T-helper 2 cell treated with Interferon-gamma antibody and Interleukin-4, amounts not matched to agents 5 μg/mL and 100 μg/mL, for 36 hours (primary cell): ENCODE results near the gene DPH1.

Experiments
- DNase-seq: peaks from one replicate; pipeline ENCODE4 v3.0.0; 2021; ENCODE audit warnings: low spot score
- H3K27ac Mint-ChIP-seq: one replicate; pipeline ENCODE4 v1.8.0; 2021; ENCODE audit warnings: mild to moderate bottlenecking, mixed read lengths
- H3K27me3 Mint-ChIP-seq: one replicate; pipeline ENCODE4 v1.8.0; 2021; ENCODE audit warnings: low read depth, mixed read lengths
- H3K36me3 Mint-ChIP-seq: one replicate; pipeline ENCODE4 v1.8.0; 2021; ENCODE audit warnings: low read depth, mixed read lengths
- H3K4me1 Mint-ChIP-seq: one replicate; pipeline ENCODE4 v1.8.0; 2021; ENCODE audit warnings: low read depth, mixed read lengths
- H3K4me3 Mint-ChIP-seq: one replicate; pipeline ENCODE4 v1.8.0; 2022; ENCODE audit warnings: mild to moderate bottlenecking, moderate library complexity, mixed read lengths
- H3K9me3 Mint-ChIP-seq: one replicate; pipeline ENCODE4 v1.8.0; 2021; ENCODE audit warnings: mixed read lengths

DPH1 gene

DNA sequence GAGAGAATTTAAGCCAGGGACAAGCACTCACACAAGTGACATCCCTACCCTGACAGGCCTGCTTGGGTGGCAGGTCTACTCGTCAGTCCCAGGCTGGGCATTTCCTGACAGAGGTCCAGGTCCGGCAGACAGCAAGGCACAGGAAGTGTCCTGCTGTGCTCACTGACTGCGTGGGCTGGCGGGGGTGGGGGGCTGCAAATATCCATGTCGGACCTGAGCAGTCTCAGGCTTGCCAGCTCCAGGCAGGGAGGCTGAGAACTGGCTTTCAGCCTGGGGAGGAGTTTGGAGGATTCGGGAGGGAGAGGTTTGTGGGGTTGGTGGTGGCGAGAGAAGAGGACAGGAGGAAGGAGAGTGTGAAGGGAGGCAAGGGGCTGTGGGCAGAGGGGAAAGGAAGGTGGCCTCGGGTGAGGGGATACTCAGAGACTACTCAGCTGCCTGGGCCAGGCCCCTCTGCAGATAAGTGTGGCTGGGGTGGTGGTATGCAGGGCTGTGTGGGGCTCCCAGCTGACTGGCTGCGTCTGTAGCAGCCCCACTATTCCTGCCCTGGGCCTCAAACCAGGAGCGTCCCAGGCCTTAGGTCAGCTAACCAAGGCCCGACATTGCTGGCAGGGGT lies 32.7 kb downstream of the DPH1 start:
- Mint-ChIP-seq H3K9me3 (no peaks in the 10 kb centered on the region), H3K36me3 (peaks cover 59% of the 10 kb centered on the region), H3K4me1 (peaks cover 57% of the 10 kb centered on the region), H3K27me3 (no peaks in the 10 kb centered on the region), H3K4me3 (no peak overlapping the region), H3K27ac (peak overlapping the region; percentile 70)
- DNase-seq, result no peak

DNA sequence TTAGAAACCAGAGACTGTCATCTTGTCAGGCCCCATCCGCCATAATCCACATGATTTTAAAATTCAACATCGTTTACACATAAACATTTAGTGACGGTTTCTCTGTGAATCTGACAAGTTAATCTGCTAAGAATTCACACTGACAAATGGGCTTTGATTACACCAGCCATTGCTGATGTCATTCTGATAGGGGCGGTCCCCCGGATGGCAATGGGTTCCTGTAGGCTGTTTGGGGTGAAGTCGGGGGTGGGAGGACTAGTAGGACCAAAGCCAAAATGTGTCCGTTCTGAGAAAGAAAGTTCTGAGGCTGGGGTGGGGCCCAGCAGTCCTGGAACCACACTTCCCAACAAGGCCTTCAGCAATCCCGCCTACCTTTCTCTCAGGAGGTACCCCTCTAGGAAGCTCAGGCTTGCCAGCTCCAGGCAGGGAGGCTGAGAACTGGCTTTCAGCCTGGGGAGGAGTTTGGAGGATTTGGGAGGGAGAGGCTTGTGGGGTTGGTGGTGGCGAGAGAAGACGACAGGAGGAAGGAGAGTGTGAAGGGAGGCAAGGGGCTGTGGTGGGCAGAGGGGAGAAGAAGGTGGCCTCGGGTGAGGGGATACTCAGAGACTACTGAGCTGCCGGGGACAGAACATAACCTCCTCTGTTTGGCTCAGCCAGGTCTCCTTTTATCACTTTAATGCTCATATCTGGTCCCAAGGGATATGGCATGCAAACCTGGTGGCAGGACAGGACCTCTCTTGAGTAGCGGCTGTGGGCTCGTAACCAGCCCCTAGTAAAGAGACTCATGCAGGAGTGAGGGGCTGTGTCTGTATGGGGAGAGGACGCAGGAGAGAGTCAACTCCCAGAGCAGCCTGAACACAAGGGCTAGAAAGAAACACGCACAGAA lies 33.6 kb downstream of the DPH1 start:
- H3K27me3 Mint-ChIP-seq, result no peaks in the 10 kb centered on the region
- no peak for DNase-seq
- H3K27ac Mint-ChIP-seq, result peak overlapping the region; percentile 81
- no peaks in the 10 kb centered on the region for H3K9me3 Mint-ChIP-seq
- H3K4me3 Mint-ChIP-seq, result no peak overlapping the region
- H3K36me3 Mint-ChIP-seq, result peaks cover 58% of the 10 kb centered on the region
- peaks cover 63% of the 10 kb centered on the region for H3K4me1 Mint-ChIP-seq

DNA sequence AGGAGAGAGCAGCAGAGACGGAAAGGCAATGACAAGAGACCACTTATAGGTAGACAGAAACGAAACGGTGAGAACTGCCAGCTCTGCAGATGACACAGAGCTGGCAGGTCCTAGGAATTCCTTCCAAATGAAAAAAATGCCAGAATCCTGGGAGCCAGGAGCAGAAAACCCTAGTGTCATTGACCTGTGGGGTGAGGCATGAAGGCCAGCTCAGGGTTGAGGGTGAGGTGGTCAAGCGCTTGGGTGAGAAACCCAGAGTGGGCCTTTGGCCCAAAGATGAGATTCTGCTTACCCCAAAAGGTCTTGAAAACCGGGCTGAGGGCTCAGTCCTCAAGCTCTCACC lies 34.2 kb downstream of the DPH1 start:
- no peak overlapping the region for H3K4me3 Mint-ChIP-seq
- peak overlapping the region; percentile 84 for H3K27ac Mint-ChIP-seq

DNA sequence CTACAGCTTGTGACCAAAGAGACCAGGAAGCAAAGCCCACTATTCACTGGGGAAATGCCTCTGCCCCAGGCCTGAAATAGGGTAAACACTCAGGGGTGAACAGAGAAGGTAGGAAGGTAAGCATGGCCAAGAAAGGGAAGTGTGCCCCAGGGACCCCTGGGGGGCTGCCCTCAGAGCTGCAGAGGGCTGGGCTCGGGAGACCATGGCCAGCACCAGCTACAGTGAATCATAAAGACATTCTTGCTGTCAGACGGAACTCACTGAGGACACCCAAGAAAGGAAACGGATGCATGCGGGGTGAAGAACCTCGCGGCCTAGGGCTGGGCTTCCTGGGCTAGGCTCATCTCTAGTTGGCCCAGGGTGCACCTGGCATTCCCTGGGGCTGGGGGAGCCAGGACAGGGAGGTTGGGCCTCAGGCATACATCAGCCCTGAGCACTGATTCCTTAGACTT lies 34.6 kb downstream of the DPH1 start:
- DNase-seq, result no peak
- no peak overlapping the region for H3K4me3 Mint-ChIP-seq
- H3K27me3 Mint-ChIP-seq, result no peaks in the 10 kb centered on the region
- H3K36me3 Mint-ChIP-seq, result peaks cover 59% of the 10 kb centered on the region
- H3K9me3 Mint-ChIP-seq, result no peaks in the 10 kb centered on the region
- peaks cover 71% of the 10 kb centered on the region for H3K4me1 Mint-ChIP-seq
- peak overlapping the region; percentile 84 for H3K27ac Mint-ChIP-seq

More for the DNA sequence above, 34.2 kb downstream of the DPH1 start:
- no peak for DNase-seq
- H3K27me3 Mint-ChIP-seq, result no peaks in the 10 kb centered on the region
- no peaks in the 10 kb centered on the region for H3K9me3 Mint-ChIP-seq
- H3K4me1 Mint-ChIP-seq, result peaks cover 69% of the 10 kb centered on the region
- H3K36me3 Mint-ChIP-seq, result peaks cover 62% of the 10 kb centered on the region

DNA sequence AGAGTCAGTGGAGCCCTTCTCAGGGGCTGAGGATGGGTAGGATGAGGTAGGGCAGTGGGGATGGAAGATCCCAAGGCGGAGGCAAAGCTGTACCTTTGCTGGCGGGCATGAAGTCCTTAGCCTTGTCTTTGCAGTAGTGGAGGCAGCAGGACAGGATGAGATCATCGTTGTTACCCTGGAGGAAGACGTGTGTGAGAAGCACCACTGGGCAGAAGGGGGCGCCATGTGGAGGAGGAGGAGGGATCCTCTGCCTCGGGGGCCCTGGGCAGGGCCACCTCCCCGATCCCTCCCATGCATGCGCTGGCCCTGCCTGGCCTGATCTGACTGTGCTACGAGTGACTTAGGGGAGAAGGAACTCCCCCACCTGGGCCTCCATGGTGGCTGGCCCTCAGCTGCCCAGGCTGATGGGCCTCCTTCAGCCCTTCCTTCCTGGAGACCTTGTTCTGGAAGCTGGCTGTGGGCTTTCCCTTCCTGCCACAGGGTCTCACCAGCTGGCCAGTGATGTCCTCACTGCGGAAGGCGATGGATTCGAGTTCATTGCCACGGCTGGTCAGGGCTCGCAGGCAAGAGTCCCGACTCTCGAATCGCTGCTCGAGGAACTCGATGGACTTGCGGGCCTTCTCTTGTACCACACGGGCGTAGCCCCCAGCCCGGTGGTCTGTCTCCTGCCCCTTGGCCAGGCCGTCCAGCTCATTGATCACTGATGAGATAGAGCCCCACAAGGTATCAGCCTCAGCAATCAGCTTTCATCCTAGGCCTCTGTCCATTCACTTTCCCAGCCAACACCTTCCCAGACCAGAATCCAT lies 35.2 kb downstream of the DPH1 start:
- H3K27me3 Mint-ChIP-seq, result no peaks in the 10 kb centered on the region
- DNase-seq, result peak; percentile 71
- no peak overlapping the region for H3K4me3 Mint-ChIP-seq
- H3K4me1 Mint-ChIP-seq, result peaks cover 74% of the 10 kb centered on the region
- H3K27ac Mint-ChIP-seq, result peak overlapping the region; percentile 84
- peaks cover 55% of the 10 kb centered on the region for H3K36me3 Mint-ChIP-seq
- H3K9me3 Mint-ChIP-seq, result no peaks in the 10 kb centered on the region

DNA sequence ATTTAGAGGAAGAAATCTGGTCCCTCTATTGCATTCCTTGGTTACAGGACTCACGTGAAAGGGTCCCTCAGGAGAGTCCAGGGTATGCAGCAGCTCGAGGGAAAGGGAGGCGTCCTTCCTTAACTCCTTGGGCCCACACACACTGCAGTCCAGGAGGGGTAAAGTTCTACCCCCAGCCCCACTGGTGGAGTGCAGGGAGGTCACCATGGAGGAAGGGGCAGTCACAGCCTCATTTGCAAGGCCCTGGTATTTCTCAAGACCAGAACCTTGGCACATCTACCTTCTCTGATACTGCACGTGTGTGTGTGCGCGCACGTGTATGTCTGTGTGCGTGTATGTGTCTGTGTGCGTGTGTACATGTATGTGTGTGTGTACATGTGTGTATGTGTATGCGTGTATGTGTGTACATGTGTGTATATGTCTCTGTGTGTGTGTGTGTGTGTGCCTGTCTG lies 36.0 kb downstream of the DPH1 start:
- Mint-ChIP-seq H3K27ac (peak overlapping the region; percentile 47), H3K9me3 (no peaks in the 10 kb centered on the region), H3K36me3 (peaks cover 53% of the 10 kb centered on the region), H3K4me3 (no peak overlapping the region), H3K27me3 (no peaks in the 10 kb centered on the region), H3K4me1 (peaks cover 74% of the 10 kb centered on the region)
- DNase-seq, result no peak

DNA sequence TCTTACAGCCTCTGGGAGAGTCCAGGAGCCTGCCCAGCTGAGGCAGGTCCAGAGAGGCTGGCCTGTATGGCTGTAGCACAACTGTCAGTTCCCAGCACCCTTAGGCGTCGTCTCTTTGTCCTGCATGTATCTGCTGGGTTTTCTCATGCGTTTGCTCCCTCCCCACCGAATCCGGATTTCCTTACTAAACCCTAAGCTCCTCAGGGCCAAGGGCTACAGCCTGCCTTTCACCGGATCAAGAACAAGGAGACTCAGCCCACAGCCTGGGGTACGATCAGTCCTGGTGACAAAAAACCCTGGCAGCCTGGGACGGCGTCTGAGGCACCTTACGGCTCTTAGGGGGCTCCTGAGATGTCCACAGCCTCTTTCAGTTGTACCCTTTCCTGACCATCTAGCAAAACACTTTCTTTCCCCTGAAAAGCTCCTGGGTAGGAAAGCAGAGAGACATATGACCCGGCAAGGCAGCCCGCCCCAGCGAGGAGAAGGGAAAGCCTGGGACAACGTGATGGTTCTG lies 37.2 kb downstream of the DPH1 start:
- Mint-ChIP-seq H3K27ac (peak overlapping the region; percentile 58), H3K36me3 (peaks cover 53% of the 10 kb centered on the region), H3K27me3 (no peaks in the 10 kb centered on the region), H3K4me3 (peak overlapping the region; percentile 14), H3K4me1 (peaks cover 80% of the 10 kb centered on the region), H3K9me3 (no peaks in the 10 kb centered on the region)
- DNase-seq, result no peak

DNA sequence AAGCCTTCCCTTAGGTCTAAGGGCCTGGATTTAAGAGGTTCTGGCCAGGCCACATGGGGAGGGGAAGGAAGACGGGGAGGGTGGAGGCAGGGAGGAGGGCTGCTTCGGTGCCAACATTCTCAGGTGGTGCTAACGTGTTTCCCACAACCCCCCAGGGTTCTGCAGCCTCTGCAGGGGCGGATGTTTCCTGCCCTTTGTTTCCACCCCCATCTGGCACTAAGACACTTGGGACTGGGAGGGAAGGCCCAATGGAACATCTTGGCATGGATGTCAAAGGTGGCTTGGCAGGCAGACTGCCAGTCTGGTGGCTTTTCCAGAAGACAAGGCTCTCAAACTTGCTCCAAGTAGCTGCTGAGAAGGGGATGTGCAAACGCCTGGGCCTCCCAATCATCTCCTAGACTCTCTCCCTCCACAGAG lies 37.7 kb downstream of the DPH1 start:
- DNase-seq, result no peak
- peaks cover 53% of the 10 kb centered on the region for H3K36me3 Mint-ChIP-seq

DNA sequence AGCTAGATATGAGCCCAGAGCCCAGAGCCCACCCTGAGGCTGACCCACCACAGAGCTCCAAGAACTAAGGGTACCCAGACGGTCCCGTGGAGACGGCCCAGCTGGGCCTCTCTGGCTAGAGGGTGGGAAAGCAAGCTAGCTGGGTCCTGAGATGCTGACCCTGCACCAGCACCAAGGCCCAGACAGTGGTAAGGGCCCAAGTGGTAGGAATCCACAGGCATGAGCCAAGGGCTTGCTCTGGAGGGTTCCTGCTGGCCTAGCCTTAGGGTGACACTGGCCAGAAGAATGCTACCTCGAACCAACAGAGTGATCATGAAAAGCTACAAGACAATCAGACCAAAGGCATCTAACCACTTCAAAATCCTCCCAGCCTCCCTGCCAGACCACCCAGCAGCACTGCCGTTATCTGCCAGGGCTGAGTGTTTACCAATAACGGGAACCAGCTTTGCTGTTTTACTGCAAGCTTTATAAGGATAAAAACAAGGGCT lies 38.1 kb downstream of the DPH1 start:
- Mint-ChIP-seq H3K27me3 (no peaks in the 10 kb centered on the region), H3K27ac (peak overlapping the region; percentile 97), H3K36me3 (peaks cover 50% of the 10 kb centered on the region), H3K9me3 (no peaks in the 10 kb centered on the region), H3K4me3 (peak overlapping the region; percentile 48), H3K4me1 (peaks cover 81% of the 10 kb centered on the region)
- DNase-seq, result no peak

More for the DNA sequence above, 37.7 kb downstream of the DPH1 start:
- Mint-ChIP-seq H3K9me3 (no peaks in the 10 kb centered on the region), H3K4me3 (peak overlapping the region; percentile 48), H3K4me1 (peaks cover 80% of the 10 kb centered on the region), H3K27ac (peak overlapping the region; percentile 97), H3K27me3 (no peaks in the 10 kb centered on the region)

DNA sequence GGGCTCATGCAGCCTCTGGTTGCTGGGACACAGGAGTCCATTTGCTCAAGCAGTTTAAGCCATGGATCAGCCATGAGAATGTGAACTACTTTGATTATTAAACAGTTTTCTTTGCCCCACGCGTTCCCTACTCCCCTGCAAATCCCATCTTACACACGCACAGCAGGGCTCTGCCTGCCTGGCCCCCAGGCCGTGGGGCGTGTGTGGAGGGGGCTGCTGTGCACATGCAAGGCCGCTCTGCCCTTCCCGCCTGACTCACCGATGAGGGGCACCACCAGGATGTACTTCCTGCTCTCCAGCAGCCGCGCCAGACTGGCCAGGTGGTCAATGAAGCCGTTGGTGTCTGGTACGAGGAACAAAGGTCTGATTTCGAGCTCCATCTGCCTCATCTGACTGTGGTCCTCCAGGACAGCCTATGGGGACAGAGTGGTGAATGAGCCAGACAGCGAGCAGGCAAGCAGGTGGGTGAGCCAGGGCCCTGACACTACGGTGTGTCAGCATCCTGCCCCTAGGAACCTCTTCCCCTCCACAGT lies 38.6 kb downstream of the DPH1 start:
- peaks cover 77% of the 10 kb centered on the region for H3K4me1 Mint-ChIP-seq
- peak overlapping the region; percentile 67 for H3K4me3 Mint-ChIP-seq
- H3K27ac Mint-ChIP-seq, result peak overlapping the region; percentile 97
- no peaks in the 10 kb centered on the region for H3K9me3 Mint-ChIP-seq
- H3K27me3 Mint-ChIP-seq, result no peaks in the 10 kb centered on the region
- peaks cover 48% of the 10 kb centered on the region for H3K36me3 Mint-ChIP-seq
- DNase-seq, result peak; percentile 44

DNA sequence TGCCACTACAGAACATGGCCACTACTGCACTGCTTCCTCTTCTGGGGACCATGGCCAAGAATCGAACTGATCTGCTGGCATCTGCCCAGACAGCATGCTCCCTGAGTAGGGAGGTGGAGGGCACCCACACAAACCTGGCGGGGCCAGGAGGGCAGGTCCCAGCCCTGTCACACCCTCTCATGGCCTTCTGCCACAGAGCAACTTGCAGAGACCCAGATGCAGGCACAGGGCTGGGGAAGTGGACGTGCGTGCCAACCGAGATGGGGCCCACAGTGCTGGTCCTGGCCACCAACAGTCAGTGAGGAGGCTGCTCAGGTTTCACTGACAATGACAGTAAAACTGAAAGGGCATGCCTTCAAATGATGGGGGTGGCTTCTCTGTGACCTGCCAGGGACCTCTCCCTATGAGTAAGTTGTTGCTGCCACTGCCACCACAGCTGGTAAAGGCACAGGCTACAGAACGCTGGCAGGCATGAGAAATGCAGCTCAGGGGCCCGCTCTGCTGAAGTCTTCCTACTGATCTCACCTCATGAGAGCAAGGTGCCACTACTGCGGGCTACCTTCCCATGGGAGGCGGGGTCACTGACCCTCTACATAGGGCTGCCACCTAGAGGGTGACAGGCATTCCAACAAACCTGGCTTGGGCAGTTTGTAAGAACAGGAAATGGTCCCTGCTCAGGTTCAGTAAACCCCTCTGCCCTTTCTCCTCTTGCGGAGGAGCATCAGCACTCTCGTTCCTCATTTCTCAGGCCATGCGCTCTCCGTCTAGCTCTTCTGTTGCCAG lies 40.5 kb downstream of the DPH1 start:
- peak overlapping the region; percentile 74 for H3K4me3 Mint-ChIP-seq
- H3K27ac Mint-ChIP-seq, result peak overlapping the region; percentile 97
- DNase-seq, result peak; percentile 89
- H3K36me3 Mint-ChIP-seq, result peaks cover 43% of the 10 kb centered on the region
- H3K27me3 Mint-ChIP-seq, result no peaks in the 10 kb centered on the region
- H3K4me1 Mint-ChIP-seq, result peaks cover 75% of the 10 kb centered on the region
- no peaks in the 10 kb centered on the region for H3K9me3 Mint-ChIP-seq

DNA sequence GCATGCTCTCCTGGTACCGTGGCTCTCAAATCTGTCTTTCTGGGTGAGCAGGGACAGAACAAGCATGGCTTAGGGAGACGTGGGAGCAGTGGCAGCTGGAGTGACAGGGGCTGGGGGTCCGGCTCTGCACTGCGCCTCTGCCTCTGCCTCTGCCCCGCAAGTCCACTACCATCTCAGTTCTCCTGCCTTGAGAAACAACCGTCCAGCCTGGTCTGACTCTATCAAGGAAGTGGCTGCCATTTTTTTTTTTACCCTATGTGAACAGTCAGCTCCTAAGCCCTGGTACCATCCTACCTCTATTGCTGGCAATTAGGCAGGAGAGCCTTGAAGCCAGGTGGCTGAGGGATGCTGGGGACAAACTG lies 41.1 kb downstream of the DPH1 start:
- H3K4me1 Mint-ChIP-seq, result peaks cover 73% of the 10 kb centered on the region
- H3K4me3 Mint-ChIP-seq, result peak overlapping the region; percentile 74
- no peak for DNase-seq
- peaks cover 44% of the 10 kb centered on the region for H3K36me3 Mint-ChIP-seq
- no peaks in the 10 kb centered on the region for H3K9me3 Mint-ChIP-seq
- peak overlapping the region; percentile 97 for H3K27ac Mint-ChIP-seq
- no peaks in the 10 kb centered on the region for H3K27me3 Mint-ChIP-seq
